ENCODE results near the gene C1QTNF9B.

DNA sequence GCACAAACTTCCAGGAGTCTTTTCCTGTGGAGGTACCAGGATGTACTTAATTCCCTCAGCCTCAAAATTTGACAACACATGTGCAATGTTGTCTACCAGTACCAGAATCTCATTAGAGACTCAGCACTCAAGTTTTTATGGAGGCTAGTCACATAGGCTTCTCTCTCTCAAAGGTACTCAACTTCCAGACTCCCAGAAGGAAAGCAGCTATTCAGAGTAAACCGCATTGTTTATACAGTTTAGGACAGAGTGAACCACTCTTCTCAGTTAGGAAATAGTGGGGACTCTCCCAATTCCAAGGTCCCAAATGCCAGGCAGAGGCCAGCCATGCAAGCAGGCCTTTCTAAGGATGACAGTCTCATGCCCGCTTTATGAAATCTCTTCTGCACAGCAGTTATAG lies 8.5 kb upstream of the C1QTNF9B start:
- no peak for TF ChIP-seq HDAC2 (IDR thresholded peaks at IDR 0.05)
- TF ChIP-seq, protein P1, sequence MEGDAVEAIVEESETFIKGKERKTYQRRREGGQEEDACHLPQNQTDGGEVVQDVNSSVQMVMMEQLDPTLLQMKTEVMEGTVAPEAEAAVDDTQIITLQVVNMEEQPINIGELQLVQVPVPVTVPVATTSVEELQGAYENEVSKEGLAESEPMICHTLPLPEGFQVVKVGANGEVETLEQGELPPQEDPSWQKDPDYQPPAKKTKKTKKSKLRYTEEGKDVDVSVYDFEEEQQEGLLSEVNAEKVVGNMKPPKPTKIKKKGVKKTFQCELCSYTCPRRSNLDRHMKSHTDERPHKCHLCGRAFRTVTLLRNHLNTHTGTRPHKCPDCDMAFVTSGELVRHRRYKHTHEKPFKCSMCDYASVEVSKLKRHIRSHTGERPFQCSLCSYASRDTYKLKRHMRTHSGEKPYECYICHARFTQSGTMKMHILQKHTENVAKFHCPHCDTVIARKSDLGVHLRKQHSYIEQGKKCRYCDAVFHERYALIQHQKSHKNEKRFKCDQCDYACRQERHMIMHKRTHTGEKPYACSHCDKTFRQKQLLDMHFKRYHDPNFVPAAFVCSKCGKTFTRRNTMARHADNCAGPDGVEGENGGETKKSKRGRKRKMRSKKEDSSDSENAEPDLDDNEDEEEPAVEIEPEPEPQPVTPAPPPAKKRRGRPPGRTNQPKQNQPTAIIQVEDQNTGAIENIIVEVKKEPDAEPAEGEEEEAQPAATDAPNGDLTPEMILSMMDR (IDR thresholded peaks at IDR 0.05): no peak
- TF ChIP-seq MAFK (IDR thresholded peaks at IDR 0.05; ENCODE audit: partially characterized antibody): no peak
- TF ChIP-seq RFX5 (IDR thresholded peaks at IDR 0.05): no peak
- TF ChIP-seq NPAS2 (CRISPR knock-in tag; IDR thresholded peaks at IDR 0.05; ENCODE audit: borderline replicate concordance): no peak

All from A549 (cell line).